HCT116 (cell line): Measurements from ENCODE around the gene UBE2O. TPM values are rescaled to one million over a fixed set of nuclear protein-coding genes. Genes with fewer than 3 reads are reported as not detected.

ENCODE experiments used
- ATAC-seq: fragments of 200-7000 bp; cut with Tn5 transposase; 2 replicates; pipeline ENCODE4 v1.9.1; 2020; ENCODE audit warnings: mild to moderate bottlenecking, moderate library complexity
- BruUV-seq: library from RNA; stranded (reverse); fragments of 400-500 nt; replicated peaks from 2 replicates; lab custom pipeline; 2021; lab: Mats Ljungman, UMichigan
- CTCF ChIA-PET: fragments of 300-600 bp; sonication (Branson Sonifier 250); formaldehyde crosslinking; loops from one replicate; lab custom pipeline; 2021; ENCODE audit warnings: antibody characterized with exemption; lab: Charles Lee
- POLR2A ChIA-PET: fragments of 300-600, 350-600 bp; sonication (Branson Sonifier 250); formaldehyde crosslinking; loops from one replicate; lab custom pipeline; 2021; ENCODE audit warnings: antibody characterized with exemption; lab: Charles Lee
- RAD21 ChIA-PET, 2 experiments: fragments of 300-600 bp; sonication (Branson Sonifier 250); formaldehyde crosslinking; loops; one replicate each; lab custom pipeline; 2023; ENCODE audit warnings: low total read pairs in 2 of 2; ENCODE audit not compliant: uncharacterized antibody in 2 of 2, unreplicated experiment in 2 of 2, low non-redundant PET in 1 of 2; lab: Charles Lee
- DNase-seq: peaks from one replicate; pipeline ENCODE4 v3.0.0-alpha.2; 2010; ENCODE audit warnings: low read depth, low spot score
- H2AFZ ChIP-seq: fragments of 200-600 bp; shearing (Covaris generic), sonication (generic); 2 replicates; pipeline ENCODE4 v1.6.1; 2017; ENCODE audit warnings: low read depth, mixed run types, mixed read lengths, antibody characterized with exemption, low read length; ENCODE audit not compliant: poor library complexity, severe bottlenecking
- H3K27ac ChIP-seq: 2 replicates; pipeline ENCODE4 v1.5.1; 2012; ENCODE audit warnings: low read depth, low read length
- H3K27me3 ChIP-seq: fragments of 200-600 bp; sonication (generic); 2 replicates; pipeline ENCODE4 v1.6.1; 2016; ENCODE audit warnings: mixed run types, low read length, mixed read lengths; ENCODE audit not compliant: insufficient read depth
- H3K36me3 ChIP-seq, 2 experiments: fragments of 200-500 bp in 1 of 2; fragments of 200-600 bp in 1 of 2; sonication (Bioruptor generic) in 1 of 2; sonication (generic) in 1 of 2; 2 replicates each; pipeline versions ENCODE4 v1.5.1 to v1.6.1; 2014 to 2016; ENCODE audit warnings: low read length in 2 of 2, inconsistent platforms in 1 of 2, mixed read lengths in 1 of 2, mixed run types in 1 of 2; ENCODE audit not compliant: insufficient read depth in 2 of 2, control insufficient read depth in 1 of 2
- H3K4me1 ChIP-seq, 2 experiments: fragments of 200-600 bp in 1 of 2; sonication (generic) in 1 of 2; 2 replicates each; pipeline versions ENCODE4 v1.5.1 to v1.6.1; 2012 to 2017; ENCODE audit warnings: low read length in 2 of 2, inconsistent platforms in 1 of 2, mild to moderate bottlenecking in 1 of 2, mixed read lengths in 1 of 2, mixed run types in 1 of 2, moderate library complexity in 1 of 2; ENCODE audit not compliant: insufficient read depth in 2 of 2, control insufficient read depth in 1 of 2
- H3K4me2 ChIP-seq: fragments of 200-600 bp; sonication (generic); 2 replicates; pipeline ENCODE4 v1.6.1; 2017; ENCODE audit warnings: mixed run types, low read length, mixed read lengths
- H3K4me3 ChIP-seq, 2 experiments: fragments of 200-600 bp in 1 of 2; sonication (generic) in 1 of 2; replicated peaks in 1 of 2; 2 replicates each; pipeline ENCODE4 v1.5.1; 2011 to 2016; ENCODE audit warnings: low read length in 2 of 2, control low read depth in 1 of 2, low read depth in 1 of 2, mild to moderate bottlenecking in 1 of 2, mixed read lengths in 1 of 2, mixed run types in 1 of 2
- H3K79me2 ChIP-seq: fragments of 200-600 bp; sonication (generic); 2 replicates; pipeline ENCODE4 v1.6.1; 2017; ENCODE audit warnings: mild to moderate bottlenecking, mixed run types, low read length, moderate library complexity, mixed read lengths; ENCODE audit not compliant: insufficient read depth
- H3K9ac ChIP-seq: fragments of 200-600 bp; sonication (generic); 2 replicates; pipeline ENCODE4 v1.6.1; 2016; ENCODE audit warnings: low read length, mixed read lengths
- H3K9me2 ChIP-seq: fragments of 200-600 bp; sonication (generic), shearing (Covaris generic); 2 replicates; pipeline ENCODE4 v1.6.1; 2017; ENCODE audit warnings: mixed run types, mild to moderate bottlenecking, moderate library complexity; ENCODE audit not compliant: insufficient read depth
- H3K9me3 ChIP-seq, 2 experiments: fragments of 200-500 bp in 1 of 2; fragments of 200-600 bp in 1 of 2; sonication (Bioruptor generic) in 1 of 2; sonication (generic) in 1 of 2; 2 replicates each; pipeline ENCODE4 v1.6.1; 2014 to 2017; ENCODE audit warnings: low read length in 2 of 2, mixed read lengths in 2 of 2, inconsistent platforms in 1 of 2, low read depth in 1 of 2, mild to moderate bottlenecking in 1 of 2, mixed run types in 1 of 2, moderate library complexity in 1 of 2; ENCODE audit not compliant: control insufficient read depth in 1 of 2, insufficient read depth in 1 of 2
- H4K20me1 ChIP-seq: fragments of 200-600 bp; sonication (generic), shearing (Covaris generic); 2 replicates; pipeline ENCODE4 v1.6.1; 2017; ENCODE audit warnings: mixed run types, mild to moderate bottlenecking, moderate library complexity; ENCODE audit not compliant: insufficient read depth
- CEBPB ChIP-seq: IDR thresholded peaks from 2 replicates; pipeline ENCODE4 v1.6.1; 2012; ENCODE audit warnings: low read depth
- EGR1 ChIP-seq: IDR thresholded peaks from 2 replicates; pipeline ENCODE4 v1.6.1; 2012; ENCODE audit warnings: low read depth
- EZH2 ChIP-seq: fragments of 200-600 bp; sonication (generic); IDR thresholded peaks from 2 replicates; pipeline ENCODE4 v1.6.1; 2017; ENCODE audit warnings: antibody characterized with exemption, mixed run types
- POLR2AphosphoS5 ChIP-seq: IDR thresholded peaks from 2 replicates; pipeline ENCODE4 v1.6.1; 2011; ENCODE audit warnings: mild to moderate bottlenecking, low read depth, low read length, moderate library complexity
- TCF7L2 ChIP-seq: IDR thresholded peaks from 2 replicates; pipeline ENCODE4 v1.7.0; 2011; ENCODE audit warnings: borderline replicate concordance, inconsistent platforms; ENCODE audit not compliant: insufficient read depth, insufficient read length; ENCODE audit errors: extremely low read depth
- YY1 ChIP-seq: IDR thresholded peaks from 2 replicates; pipeline ENCODE4 v1.6.1; 2011; ENCODE audit warnings: low read length, low read depth, moderate library complexity, mild to moderate bottlenecking; ENCODE audit not compliant: insufficient replicate concordance; ENCODE audit errors: extremely low read depth
- ZNF274 ChIP-seq: fragments of 200-500 bp; sonication (Bioruptor generic); IDR thresholded peaks from 2 replicates; pipeline ENCODE4 v1.6.1; 2014; ENCODE audit warnings: mild to moderate bottlenecking, low read depth, low read length, inconsistent platforms
- intact Hi-C: fragments of 100-400 bp; cut with micrococcal nuclease; formaldehyde crosslinking; loops from 2 replicates; pipeline ENCODE4 v1.10.0; 2022
- total RNA-seq: library from RNA; stranded (reverse); gene quantifications from one replicate; pipeline ENCODE4 v1.2.1, GENCODE V29; 2021; ENCODE audit not compliant: unreplicated experiment

UBE2O gene
- total RNA-seq, 1 experiment from 2014 or later, result 59.1 TPM

GRCh38 chr17:76500074-76500746 lies 47.3 kb upstream of the UBE2O start:
- intact Hi-C loops, result loop anchor here (1.0 to 5.0 kb wide), 2 partner anchors 16 to 198 kb away; no protein-coding TSS in a partner anchor
- TSS peak; percentile 50 for BruUV-seq
- peaks cover 5% of the 10 kb centered on the region; the same call in 1 of the 2 replicates for H4K20me1 ChIP-seq

DNA sequence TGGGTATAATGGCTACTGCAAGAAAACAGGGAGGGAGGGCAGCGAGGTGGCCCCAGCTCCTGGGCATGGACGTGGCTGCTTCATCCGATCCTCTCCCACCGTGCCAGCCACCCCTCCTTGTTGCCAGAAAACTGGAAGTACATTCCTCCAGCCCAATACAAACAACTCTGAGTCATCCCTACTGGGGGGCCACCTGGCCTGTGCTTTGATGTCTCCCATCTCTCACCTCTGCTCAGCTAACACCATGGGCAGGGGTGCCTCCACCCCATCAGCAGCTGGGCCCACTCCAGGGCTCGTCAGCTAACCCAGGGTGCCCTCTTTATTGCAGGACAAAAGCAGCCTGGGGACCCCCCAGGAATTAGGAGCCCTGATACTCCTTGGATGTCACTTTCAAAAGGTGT lies 46.3 kb upstream of the UBE2O start:
- H3K4me2 ChIP-seq, result peak overlapping the region; percentile 97
- H3K27me3 ChIP-seq, result no peaks in the 10 kb centered on the region
- intact Hi-C loops, result no loop called here
- no peaks in the 10 kb centered on the region for H3K9me3 ChIP-seq
- DNase-seq, result no peak
- ChIA-PET CTCF (interaction anchor here (0.5 to 2.2 kb wide), 4 partner anchors 24 to 616 kb away, joined by 3 to 12 read pairs (median 4); no protein-coding TSS in a partner anchor), POLR2A (interaction anchor here (0.9 to 1.6 kb wide), 4 partner anchors 41 to 145 kb away, joined by 3 to 7 read pairs (median 3); partner anchors contain the start of gene PRPSAP1), RAD21 (no interaction called here)
- BruUV-seq, result no TSS peak
- no peak overlapping the region for H2AFZ ChIP-seq
- no peaks in the 10 kb centered on the region; a peak in 1 of 4 replicates for H3K36me3 ChIP-seq
- no peaks in the 10 kb centered on the region for H3K9me2 ChIP-seq
- H3K27ac ChIP-seq, result peak overlapping the region; percentile 96
- peak overlapping the region; percentile 92 to 100 for H3K4me3 ChIP-seq
- peaks cover 32 to 39% of the 10 kb centered on the region in 2 experiments for H3K4me1 ChIP-seq
- H4K20me1 ChIP-seq, result peaks cover 5% of the 10 kb centered on the region; the same call in 1 of the 2 replicates
- ATAC-seq, result no peak
- H3K9ac ChIP-seq, result peak overlapping the region; percentile 82
- TF ChIP-seq ZNF274 (no peak), TCF7L2 (peak; percentile 90)
- H3K79me2 ChIP-seq, result peaks cover 56% of the 10 kb centered on the region

More at GRCh38 chr17:76500074-76500746, 47.3 kb upstream of the UBE2O start:
- POLR2A ChIA-PET, result interaction anchor here (0.9 to 1.8 kb wide), 3 partner anchors 9 to 57 kb away, joined by 3 to 7 read pairs (median 7); no protein-coding TSS in a partner anchor
- ATAC-seq (peak; percentile 13; the same call in 1 of the 2 replicates), DNase-seq (no peak)
- no peaks in the 10 kb centered on the region for H3K9me2 ChIP-seq
- no peaks in the 10 kb centered on the region for H3K9me3 ChIP-seq
- no peak for TF ChIP-seq CEBPB
- TF ChIP-seq TCF7L2, result no peak
- no peak for TF ChIP-seq POLR2AphosphoS5
- no peak for TF ChIP-seq EGR1
- no peak for TF ChIP-seq EZH2
- TF ChIP-seq YY1, result no peak
- peak overlapping the region; percentile 82 for H3K9ac ChIP-seq
- H3K4me2 ChIP-seq, result peak overlapping the region; percentile 97
- peaks cover 32 to 39% of the 10 kb centered on the region in 2 experiments for H3K4me1 ChIP-seq
- no peak overlapping the region for H2AFZ ChIP-seq
- peaks cover 56% of the 10 kb centered on the region for H3K79me2 ChIP-seq
- CTCF ChIA-PET, result interaction anchor here (0.5 to 2.2 kb wide), 3 partner anchors 42 to 617 kb away, joined by 3 to 12 read pairs (median 3); partner anchors contain the start of gene UBE2O
- H3K36me3 ChIP-seq, result no peaks in the 10 kb centered on the region; a peak in 1 of 4 replicates
- H3K27ac ChIP-seq, result peak overlapping the region; percentile 96
- peak overlapping the region; percentile 92 to 100 for H3K4me3 ChIP-seq
- H3K27me3 ChIP-seq, result no peaks in the 10 kb centered on the region
- RAD21 ChIA-PET, result no interaction called here
